HL-60 (cell line): ENCODE measurements around the gene FILIP1L.
A peak's percentile ranks its signal among the peaks of the same experiment; 100 is the strongest.

Experiments
- DNase-seq, 2 experiments: peaks; one replicate each; pipeline ENCODE4 v3.0.0-alpha.2; 2010 to 2020; ENCODE audit warnings: low read depth in 1 of 2, low spot score in 1 of 2
- H3K27ac ChIP-seq: fragments of 250-450 bp; sonication (Bioruptor Pico); replicated peaks from 2 replicates; pipeline ENCODE4 v1.5.1; 2020; ENCODE audit warnings: mild to moderate bottlenecking, moderate library complexity
- H3K27me3 ChIP-seq: fragments of 250-450 bp; sonication (Bioruptor Pico); 2 replicates; pipeline ENCODE4 v1.5.1; 2021; ENCODE audit warnings: mild to moderate bottlenecking, moderate library complexity; ENCODE audit not compliant: insufficient read depth, poor library complexity, severe bottlenecking
- H3K4me3 ChIP-seq: replicated peaks from 2 replicates; pipeline ENCODE4 v1.5.1; 2011; ENCODE audit warnings: mild to moderate bottlenecking, control low read depth, low read length; ENCODE audit not compliant: insufficient read depth
- CTCF ChIP-seq: IDR thresholded peaks from one replicate; pipeline ENCODE4 v1.5.1; 2011; ENCODE audit warnings: low read length, control low read depth, inconsistent platforms; ENCODE audit not compliant: insufficient read depth
- GABPA ChIP-seq: IDR thresholded peaks from 2 replicates; pipeline ENCODE4 v1.6.1; 2012; ENCODE audit warnings: low read depth
- POLR2AphosphoS5 ChIP-seq: IDR thresholded peaks from 2 replicates; pipeline ENCODE4 v1.6.1; 2012; ENCODE audit warnings: low read depth
- SPI1 ChIP-seq: IDR thresholded peaks from 2 replicates; pipeline ENCODE4 v1.6.1; 2012; ENCODE audit warnings: low read depth, mild to moderate bottlenecking, borderline replicate concordance
- TF ChIP-seq, protein P1 (sequence below): IDR thresholded peaks from 2 replicates; pipeline ENCODE4 v1.6.1; 2012; ENCODE audit warnings: low read depth; ENCODE audit not compliant: insufficient replicate concordance

Gene FILIP1L

DNA sequence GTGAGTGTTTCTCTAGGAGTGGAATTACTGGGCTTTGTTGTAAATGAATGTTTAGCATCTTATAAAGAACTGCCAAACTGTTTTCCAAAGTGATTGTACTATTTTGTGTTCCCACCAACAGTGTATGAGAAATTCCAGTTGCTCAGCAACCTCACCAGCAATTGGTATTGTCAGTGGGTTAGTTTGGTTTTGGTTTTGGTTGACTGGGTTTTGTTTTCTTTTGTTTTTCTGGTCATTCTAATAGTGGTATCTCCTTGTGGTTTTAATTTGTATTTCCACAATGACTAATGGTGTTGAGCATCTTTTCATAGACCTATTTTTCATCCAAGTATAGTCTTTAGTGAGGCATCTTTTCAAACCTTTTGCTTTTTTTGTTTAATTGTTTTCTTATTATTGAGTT lies 27.1 kb downstream of the FILIP1L start:
- TF ChIP-seq GABPA (no peak), POLR2AphosphoS5 (no peak), SPI1 (no peak), CTCF (no peak)
- TF ChIP-seq, protein P1, sequence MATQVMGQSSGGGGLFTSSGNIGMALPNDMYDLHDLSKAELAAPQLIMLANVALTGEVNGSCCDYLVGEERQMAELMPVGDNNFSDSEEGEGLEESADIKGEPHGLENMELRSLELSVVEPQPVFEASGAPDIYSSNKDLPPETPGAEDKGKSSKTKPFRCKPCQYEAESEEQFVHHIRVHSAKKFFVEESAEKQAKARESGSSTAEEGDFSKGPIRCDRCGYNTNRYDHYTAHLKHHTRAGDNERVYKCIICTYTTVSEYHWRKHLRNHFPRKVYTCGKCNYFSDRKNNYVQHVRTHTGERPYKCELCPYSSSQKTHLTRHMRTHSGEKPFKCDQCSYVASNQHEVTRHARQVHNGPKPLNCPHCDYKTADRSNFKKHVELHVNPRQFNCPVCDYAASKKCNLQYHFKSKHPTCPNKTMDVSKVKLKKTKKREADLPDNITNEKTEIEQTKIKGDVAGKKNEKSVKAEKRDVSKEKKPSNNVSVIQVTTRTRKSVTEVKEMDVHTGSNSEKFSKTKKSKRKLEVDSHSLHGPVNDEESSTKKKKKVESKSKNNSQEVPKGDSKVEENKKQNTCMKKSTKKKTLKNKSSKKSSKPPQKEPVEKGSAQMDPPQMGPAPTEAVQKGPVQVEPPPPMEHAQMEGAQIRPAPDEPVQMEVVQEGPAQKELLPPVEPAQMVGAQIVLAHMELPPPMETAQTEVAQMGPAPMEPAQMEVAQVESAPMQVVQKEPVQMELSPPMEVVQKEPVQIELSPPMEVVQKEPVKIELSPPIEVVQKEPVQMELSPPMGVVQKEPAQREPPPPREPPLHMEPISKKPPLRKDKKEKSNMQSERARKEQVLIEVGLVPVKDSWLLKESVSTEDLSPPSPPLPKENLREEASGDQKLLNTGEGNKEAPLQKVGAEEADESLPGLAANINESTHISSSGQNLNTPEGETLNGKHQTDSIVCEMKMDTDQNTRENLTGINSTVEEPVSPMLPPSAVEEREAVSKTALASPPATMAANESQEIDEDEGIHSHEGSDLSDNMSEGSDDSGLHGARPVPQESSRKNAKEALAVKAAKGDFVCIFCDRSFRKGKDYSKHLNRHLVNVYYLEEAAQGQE, result no peak
- H3K27me3 ChIP-seq, result no peaks in the 10 kb centered on the region
- H3K4me3 ChIP-seq, result no peak overlapping the region
- no peak overlapping the region for H3K27ac ChIP-seq
- no peak for DNase-seq

DNA sequence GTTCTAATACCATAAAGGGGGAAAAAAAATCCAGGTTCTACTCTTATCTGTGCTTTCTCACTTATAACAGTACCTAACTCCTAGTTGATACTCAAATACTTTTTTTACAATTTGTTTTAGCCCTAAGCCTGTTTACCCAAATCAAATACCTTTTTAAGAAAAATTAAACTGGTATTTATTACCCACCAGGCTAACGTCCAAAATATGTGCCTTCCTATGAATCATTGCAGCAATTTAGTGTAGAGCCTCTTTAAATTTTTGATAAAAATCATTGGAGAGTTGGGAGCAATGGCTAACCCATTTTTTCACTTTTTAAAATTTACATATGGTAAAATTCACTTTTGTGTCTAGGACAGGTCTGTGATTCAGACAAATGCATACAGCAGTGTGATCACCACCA lies 27.9 kb downstream of the FILIP1L start:
- Histone ChIP-seq H3K27me3 (no peaks in the 10 kb centered on the region), H3K27ac (no peak overlapping the region), H3K4me3 (no peak overlapping the region)
- TF ChIP-seq SPI1, result no peak
- no peak for TF ChIP-seq POLR2AphosphoS5
- TF ChIP-seq CTCF, result no peak
- TF ChIP-seq, protein P1, result no peak
- TF ChIP-seq GABPA, result no peak
- DNase-seq, result no peak

DNA sequence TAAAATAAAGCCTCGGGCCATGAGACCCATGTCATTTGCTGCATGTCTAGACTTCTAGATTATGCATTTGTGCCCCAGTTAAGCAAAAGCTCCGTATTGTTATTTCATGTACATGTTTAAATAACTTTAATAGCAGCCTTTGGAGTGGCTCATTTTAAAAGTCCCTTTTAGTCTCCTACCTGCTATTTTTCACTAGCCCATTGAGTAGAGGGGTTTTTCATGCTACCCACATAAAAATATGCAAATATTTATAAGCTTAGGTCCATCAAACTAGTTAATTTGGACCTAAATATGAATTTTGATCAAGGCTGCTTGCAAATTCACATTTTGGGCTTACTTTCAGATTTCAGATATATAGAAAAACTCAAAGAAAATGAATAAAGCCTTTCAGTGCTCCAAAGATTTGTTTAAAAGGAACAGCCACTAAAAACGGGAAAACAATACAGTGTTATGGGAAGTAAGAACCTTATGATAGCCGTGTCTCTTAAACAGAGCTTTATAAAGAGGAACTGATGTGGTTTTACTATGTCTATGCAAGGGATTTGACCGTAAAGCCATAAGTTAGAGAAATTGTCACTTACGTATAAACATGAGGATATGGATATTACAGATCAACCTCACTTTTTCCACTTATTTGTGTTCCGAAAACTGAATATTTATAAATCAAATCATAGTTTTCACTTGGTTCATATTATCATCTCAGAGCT lies 30.0 kb downstream of the FILIP1L start:
- Histone ChIP-seq H3K27ac (peak overlapping the region; percentile 3), H3K4me3 (no peak overlapping the region), H3K27me3 (no peaks in the 10 kb centered on the region)
- TF ChIP-seq SPI1, result peak; percentile 97
- TF ChIP-seq, protein P1, result no peak
- no peak for DNase-seq
